ENCODE results near the gene ENTPD8.

DNA sequence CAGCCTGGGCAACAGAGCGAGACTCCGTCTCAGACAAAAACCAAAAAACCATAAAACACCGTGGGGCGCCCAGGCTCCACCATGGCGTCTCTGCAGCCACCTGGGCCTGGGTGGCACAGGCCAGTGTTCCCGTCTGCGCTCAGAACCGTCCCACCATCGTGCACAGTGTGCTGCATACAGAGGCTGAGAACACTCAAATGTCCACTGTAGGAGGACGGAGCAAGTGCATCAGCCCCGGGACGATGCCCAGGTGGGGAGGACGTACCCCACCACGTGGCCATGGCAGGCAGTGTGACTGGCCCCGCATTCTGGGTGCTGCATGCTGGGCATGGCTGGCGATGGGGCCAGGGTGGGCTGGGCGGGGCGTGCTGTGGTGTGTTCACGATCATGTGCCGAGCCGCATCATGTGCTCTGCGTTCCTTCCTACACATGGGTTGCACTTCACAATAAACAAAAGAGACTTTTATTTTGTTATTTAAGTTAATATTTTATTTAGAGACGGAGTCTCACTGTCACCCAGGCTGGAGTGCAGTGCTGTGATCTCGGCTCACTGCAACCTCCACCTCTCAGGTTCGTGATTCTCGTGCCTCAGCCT lies 56.0 kb downstream of the ENTPD8 start:
- TF ChIP-seq MAFK (IDR thresholded peaks at IDR 0.05; ENCODE audit: low read depth, low read length) = no peak
- TF ChIP-seq, protein P1, sequence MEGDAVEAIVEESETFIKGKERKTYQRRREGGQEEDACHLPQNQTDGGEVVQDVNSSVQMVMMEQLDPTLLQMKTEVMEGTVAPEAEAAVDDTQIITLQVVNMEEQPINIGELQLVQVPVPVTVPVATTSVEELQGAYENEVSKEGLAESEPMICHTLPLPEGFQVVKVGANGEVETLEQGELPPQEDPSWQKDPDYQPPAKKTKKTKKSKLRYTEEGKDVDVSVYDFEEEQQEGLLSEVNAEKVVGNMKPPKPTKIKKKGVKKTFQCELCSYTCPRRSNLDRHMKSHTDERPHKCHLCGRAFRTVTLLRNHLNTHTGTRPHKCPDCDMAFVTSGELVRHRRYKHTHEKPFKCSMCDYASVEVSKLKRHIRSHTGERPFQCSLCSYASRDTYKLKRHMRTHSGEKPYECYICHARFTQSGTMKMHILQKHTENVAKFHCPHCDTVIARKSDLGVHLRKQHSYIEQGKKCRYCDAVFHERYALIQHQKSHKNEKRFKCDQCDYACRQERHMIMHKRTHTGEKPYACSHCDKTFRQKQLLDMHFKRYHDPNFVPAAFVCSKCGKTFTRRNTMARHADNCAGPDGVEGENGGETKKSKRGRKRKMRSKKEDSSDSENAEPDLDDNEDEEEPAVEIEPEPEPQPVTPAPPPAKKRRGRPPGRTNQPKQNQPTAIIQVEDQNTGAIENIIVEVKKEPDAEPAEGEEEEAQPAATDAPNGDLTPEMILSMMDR (conservative IDR thresholded peaks at IDR 0.05; ENCODE audit: low read depth, low read length) = no peak
- TF ChIP-seq CEBPB (IDR thresholded peaks at IDR 0.05; ENCODE audit: low read depth, low read length) = no peak
- TF ChIP-seq MXI1 (IDR thresholded peaks at IDR 0.05; ENCODE audit: borderline replicate concordance, low read depth, low read length) = no peak
- TF ChIP-seq, protein P2, sequence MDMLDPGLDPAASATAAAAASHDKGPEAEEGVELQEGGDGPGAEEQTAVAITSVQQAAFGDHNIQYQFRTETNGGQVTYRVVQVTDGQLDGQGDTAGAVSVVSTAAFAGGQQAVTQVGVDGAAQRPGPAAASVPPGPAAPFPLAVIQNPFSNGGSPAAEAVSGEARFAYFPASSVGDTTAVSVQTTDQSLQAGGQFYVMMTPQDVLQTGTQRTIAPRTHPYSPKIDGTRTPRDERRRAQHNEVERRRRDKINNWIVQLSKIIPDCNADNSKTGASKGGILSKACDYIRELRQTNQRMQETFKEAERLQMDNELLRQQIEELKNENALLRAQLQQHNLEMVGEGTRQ (IDR thresholded peaks at IDR 0.05; ENCODE audit: low read depth, low read length) = no peak
- no peak for TF ChIP-seq POLR2A (IDR thresholded peaks at IDR 0.05; ENCODE audit: low read depth, low read length)
- no peak for TF ChIP-seq NFE2L2 (IDR thresholded peaks at IDR 0.05; ENCODE audit: low read depth, low read length)
- TF ChIP-seq FOS (IDR thresholded peaks at IDR 0.05; ENCODE audit: low read depth, low read length) = no peak
- no peak for TF ChIP-seq SMC3 (IDR thresholded peaks at IDR 0.05; ENCODE audit: low read depth, low read length)
- no peak for TF ChIP-seq CHD1 (IDR thresholded peaks at IDR 0.05; ENCODE audit: low read depth, low read length)
- TF ChIP-seq BHLHE40 (IDR thresholded peaks at IDR 0.05; ENCODE audit: low read depth, low read length) = no peak
- TF ChIP-seq, protein P3, sequence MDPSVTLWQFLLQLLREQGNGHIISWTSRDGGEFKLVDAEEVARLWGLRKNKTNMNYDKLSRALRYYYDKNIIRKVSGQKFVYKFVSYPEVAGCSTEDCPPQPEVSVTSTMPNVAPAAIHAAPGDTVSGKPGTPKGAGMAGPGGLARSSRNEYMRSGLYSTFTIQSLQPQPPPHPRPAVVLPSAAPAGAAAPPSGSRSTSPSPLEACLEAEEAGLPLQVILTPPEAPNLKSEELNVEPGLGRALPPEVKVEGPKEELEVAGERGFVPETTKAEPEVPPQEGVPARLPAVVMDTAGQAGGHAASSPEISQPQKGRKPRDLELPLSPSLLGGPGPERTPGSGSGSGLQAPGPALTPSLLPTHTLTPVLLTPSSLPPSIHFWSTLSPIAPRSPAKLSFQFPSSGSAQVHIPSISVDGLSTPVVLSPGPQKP (IDR thresholded peaks at IDR 0.05; ENCODE audit: borderline replicate concordance, low read depth, low read length) = no peak
- TF ChIP-seq RAD21 (IDR thresholded peaks at IDR 0.05; ENCODE audit: low read length) = no peak
- no peak for TF ChIP-seq MAZ (IDR thresholded peaks at IDR 0.05; ENCODE audit: borderline replicate concordance, low read depth, low read length)

Measured in IMR-90 (cell line).